Fibroblast of the conjunctiva (primary cell): Measurements from ENCODE around the gene MCTP1.

ENCODE experiments used
- DNase-seq: peaks from one replicate; pipeline ENCODE4 v3.0.0-alpha.2; 2010; ENCODE audit warnings: low read depth

Gene MCTP1

GRCh38 chr5:95075111-95075510 lies 209.8 kb downstream of the MCTP1 start:
- no peak for DNase-seq

- no peak for DNase-seq
Measured at GRCh38 chr5:95072281-95072680, 212.6 kb downstream of the MCTP1 start.

GRCh38 chr5:95070866-95071265 lies 214.0 kb downstream of the MCTP1 start:
- no peak for DNase-seq

- no peak for DNase-seq
Measured at GRCh38 chr5:95070453-95070852, 214.4 kb downstream of the MCTP1 start.

GRCh38 chr5:95069948-95070347 lies 214.9 kb downstream of the MCTP1 start:
- DNase-seq: no peak

- DNase-seq: no peak
Measured at GRCh38 chr5:95069021-95069420, 215.9 kb downstream of the MCTP1 start.

- DNase-seq: no peak
Measured at GRCh38 chr5:95068289-95068910, 216.5 kb downstream of the MCTP1 start.

GRCh38 chr5:95066048-95066447 lies 218.8 kb downstream of the MCTP1 start:
- no peak for DNase-seq

GRCh38 chr5:95063492-95063891 lies 221.4 kb downstream of the MCTP1 start:
- no peak for DNase-seq

GRCh38 chr5:95060098-95060497 lies 224.8 kb downstream of the MCTP1 start:
- no peak for DNase-seq

- DNase-seq: no peak
Measured at GRCh38 chr5:95059636-95060035, 225.3 kb downstream of the MCTP1 start.

- no peak for DNase-seq
Measured at GRCh38 chr5:95057615-95058014, 227.3 kb downstream of the MCTP1 start.

GRCh38 chr5:95053253-95053652 lies 231.6 kb downstream of the MCTP1 start:
- no peak for DNase-seq

GRCh38 chr5:95050708-95051107 lies 234.2 kb downstream of the MCTP1 start:
- no peak for DNase-seq

- no peak for DNase-seq
Measured at GRCh38 chr5:95048628-95049027, 236.3 kb downstream of the MCTP1 start.

- DNase-seq: no peak
Measured at GRCh38 chr5:95045181-95045965, 239.5 kb downstream of the MCTP1 start.

- no peak for DNase-seq
Measured at GRCh38 chr5:95044096-95044495, 240.8 kb downstream of the MCTP1 start.

- no peak for DNase-seq
Measured at GRCh38 chr5:95043648-95044047, 241.2 kb downstream of the MCTP1 start.

- DNase-seq: no peak
Measured at GRCh38 chr5:95043234-95043633, 241.7 kb downstream of the MCTP1 start.

GRCh38 chr5:95042037-95042436 lies 242.9 kb downstream of the MCTP1 start:
- DNase-seq: no peak

- no peak for DNase-seq
Measured at GRCh38 chr5:95035891-95036685, 248.8 kb downstream of the MCTP1 start.

- no peak for DNase-seq
Measured at GRCh38 chr5:95032801-95033200, 252.1 kb downstream of the MCTP1 start.
